GM12864 (cell line): Measurements from ENCODE around the gene NMNAT2.

Experiments
- DNase-seq: peaks from one replicate; pipeline ENCODE4 v3.0.0-alpha.2; 2011; ENCODE audit warnings: low read depth
- H3K4me3 ChIP-seq: 2 replicates; pipeline ENCODE4 v1.5.1; 2011; ENCODE audit warnings: mild to moderate bottlenecking, low read depth, low read length, control low read depth
- CTCF ChIP-seq: IDR thresholded peaks from 2 replicates; pipeline ENCODE4 v1.5.1; 2011; ENCODE audit warnings: low read depth, mild to moderate bottlenecking, moderate library complexity, low read length, control low read depth, inconsistent platforms; ENCODE audit errors: missing control alignments

NMNAT2 gene

GRCh38 chr1:183247931-183248330 is 170.2 kb downstream of the NMNAT2 start:
- no peak for TF ChIP-seq CTCF
- H3K4me3 ChIP-seq, result no peak overlapping the region
- no peak for DNase-seq

- no peak for TF ChIP-seq CTCF
- H3K4me3 ChIP-seq, result no peak overlapping the region
- DNase-seq, result no peak
Observed at GRCh38 chr1:183247484-183247883, 170.7 kb downstream of the NMNAT2 start.

GRCh38 chr1:183247066-183247465 is 171.1 kb downstream of the NMNAT2 start:
- no peak for DNase-seq
- no peak overlapping the region for H3K4me3 ChIP-seq
- no peak for TF ChIP-seq CTCF

GRCh38 chr1:183246436-183246835 is 171.7 kb downstream of the NMNAT2 start:
- H3K4me3 ChIP-seq, result no peak overlapping the region
- no peak for TF ChIP-seq CTCF
- no peak for DNase-seq

GRCh38 chr1:183245357-183245756 is 172.8 kb downstream of the NMNAT2 start:
- no peak for DNase-seq
- H3K4me3 ChIP-seq, result no peak overlapping the region
- TF ChIP-seq CTCF, result no peak

GRCh38 chr1:183244466-183244865 is 173.7 kb downstream of the NMNAT2 start:
- H3K4me3 ChIP-seq, result no peak overlapping the region
- TF ChIP-seq CTCF, result no peak
- DNase-seq, result no peak

GRCh38 chr1:183243161-183244050 is 174.8 kb downstream of the NMNAT2 start:
- DNase-seq, result no peak
- H3K4me3 ChIP-seq, result no peak overlapping the region
- TF ChIP-seq CTCF, result no peak
